Glutamatergic neuron (in vitro differentiated cells): Measurements from ENCODE around the gene MT3. TPM values are rescaled to one million over a fixed set of nuclear protein-coding genes. Genes with fewer than 3 reads are reported as not detected.

ENCODE experiments used
- DNase-seq: peaks from one replicate; pipeline ENCODE4 v3.0.0; 2022
- H3K27ac Mint-ChIP-seq: one replicate; pipeline ENCODE4 v1.8.0; 2020; ENCODE audit warnings: mild to moderate bottlenecking, mixed read lengths, inconsistent platforms; ENCODE audit not compliant: unreplicated experiment
- H3K27me3 Mint-ChIP-seq: one replicate; pipeline ENCODE4 v1.8.0; 2020; ENCODE audit warnings: mild to moderate bottlenecking, moderate library complexity, mixed read lengths, inconsistent platforms; ENCODE audit not compliant: unreplicated experiment
- H3K36me3 Mint-ChIP-seq: one replicate; pipeline ENCODE4 v1.8.0; 2020; ENCODE audit warnings: mild to moderate bottlenecking, mixed read lengths, inconsistent platforms; ENCODE audit not compliant: unreplicated experiment
- H3K4me1 Mint-ChIP-seq: one replicate; pipeline ENCODE4 v1.8.0; 2020; ENCODE audit warnings: mild to moderate bottlenecking, low read depth, mixed read lengths, inconsistent platforms; ENCODE audit not compliant: unreplicated experiment
- H3K4me3 Mint-ChIP-seq: one replicate; pipeline ENCODE4 v1.8.0; 2020; ENCODE audit warnings: mild to moderate bottlenecking, mixed read lengths, inconsistent platforms; ENCODE audit not compliant: unreplicated experiment
- H3K9me3 Mint-ChIP-seq: one replicate; pipeline ENCODE4 v1.8.0; 2020; ENCODE audit warnings: mild to moderate bottlenecking, moderate library complexity, mixed read lengths, inconsistent platforms; ENCODE audit not compliant: unreplicated experiment
- total RNA-seq: library from RNA; stranded (reverse); fragmentation: NEBNext Ultra II Directional; extraction: Animal tissue kit (Norgen Biotek cat#: 25700); gene quantifications from one replicate; pipeline ENCODE4 v1.2.1, GENCODE V29; 2021; ENCODE audit not compliant: unreplicated experiment
- TF ChIP-seq, protein P1 (sequence below): fragments of 200-600 bp; sonication (generic); IDR thresholded peaks from one replicate; pipeline ENCODE4 v1.5.0; 2021; ENCODE audit not compliant: partially characterized antibody, unreplicated experiment

MT3 gene
- total RNA-seq, 1 donor from 2014 or later = not detected

DNA sequence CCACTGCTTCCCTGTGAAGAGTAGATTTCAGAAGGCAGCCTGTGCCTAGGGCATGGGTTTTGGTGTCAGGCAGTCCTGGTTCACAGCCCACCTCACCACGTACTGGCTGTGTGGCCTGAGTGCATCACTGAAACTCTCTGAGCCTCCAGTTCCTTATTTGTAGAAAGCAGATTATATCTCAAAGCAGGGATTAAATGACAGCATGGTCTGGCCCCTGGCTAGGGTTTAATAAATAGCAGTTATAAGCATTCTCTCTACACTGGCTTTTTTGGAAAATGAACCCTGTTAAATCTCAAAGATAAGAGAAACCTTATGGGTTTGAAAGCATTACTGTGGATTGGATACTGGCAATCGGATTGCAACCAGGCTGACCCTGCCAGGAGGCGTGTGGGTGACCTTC lies 40.2 kb downstream of the MT3 start:
- DNase-seq = no peak
- peaks cover 11% of the 10 kb centered on the region for H3K4me1 Mint-ChIP-seq
- H3K27me3 Mint-ChIP-seq = peaks cover 31% of the 10 kb centered on the region
- no peaks in the 10 kb centered on the region for H3K36me3 Mint-ChIP-seq
- H3K4me3 Mint-ChIP-seq = no peak overlapping the region
- TF ChIP-seq, protein P1, sequence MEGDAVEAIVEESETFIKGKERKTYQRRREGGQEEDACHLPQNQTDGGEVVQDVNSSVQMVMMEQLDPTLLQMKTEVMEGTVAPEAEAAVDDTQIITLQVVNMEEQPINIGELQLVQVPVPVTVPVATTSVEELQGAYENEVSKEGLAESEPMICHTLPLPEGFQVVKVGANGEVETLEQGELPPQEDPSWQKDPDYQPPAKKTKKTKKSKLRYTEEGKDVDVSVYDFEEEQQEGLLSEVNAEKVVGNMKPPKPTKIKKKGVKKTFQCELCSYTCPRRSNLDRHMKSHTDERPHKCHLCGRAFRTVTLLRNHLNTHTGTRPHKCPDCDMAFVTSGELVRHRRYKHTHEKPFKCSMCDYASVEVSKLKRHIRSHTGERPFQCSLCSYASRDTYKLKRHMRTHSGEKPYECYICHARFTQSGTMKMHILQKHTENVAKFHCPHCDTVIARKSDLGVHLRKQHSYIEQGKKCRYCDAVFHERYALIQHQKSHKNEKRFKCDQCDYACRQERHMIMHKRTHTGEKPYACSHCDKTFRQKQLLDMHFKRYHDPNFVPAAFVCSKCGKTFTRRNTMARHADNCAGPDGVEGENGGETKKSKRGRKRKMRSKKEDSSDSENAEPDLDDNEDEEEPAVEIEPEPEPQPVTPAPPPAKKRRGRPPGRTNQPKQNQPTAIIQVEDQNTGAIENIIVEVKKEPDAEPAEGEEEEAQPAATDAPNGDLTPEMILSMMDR = no peak
- H3K9me3 Mint-ChIP-seq = peaks cover 5% of the 10 kb centered on the region
- no peak overlapping the region for H3K27ac Mint-ChIP-seq

DNA sequence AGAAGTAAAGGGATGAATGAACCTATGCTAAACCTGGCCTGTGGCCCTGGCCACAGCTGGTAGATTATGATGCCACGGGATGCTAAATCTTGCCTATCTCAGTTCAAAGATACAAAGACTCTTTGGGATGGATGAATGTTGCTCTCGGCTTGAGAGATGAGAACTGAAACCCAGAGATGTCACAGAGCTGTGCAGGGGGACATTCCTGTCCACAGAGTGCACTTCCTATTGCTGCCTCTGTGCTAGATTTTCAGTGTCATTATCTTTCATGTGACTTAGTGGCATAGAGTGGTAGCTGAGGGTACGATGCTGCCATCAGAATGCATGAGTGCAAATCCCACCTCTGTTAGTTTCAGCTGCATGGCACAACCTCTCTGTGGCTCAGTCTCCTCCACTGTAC lies 40.8 kb downstream of the MT3 start:
- H3K36me3 Mint-ChIP-seq = no peaks in the 10 kb centered on the region
- H3K27ac Mint-ChIP-seq = no peak overlapping the region
- H3K4me1 Mint-ChIP-seq = peaks cover 15% of the 10 kb centered on the region
- peaks cover 9% of the 10 kb centered on the region for H3K9me3 Mint-ChIP-seq
- no peak for DNase-seq
- no peak overlapping the region for H3K4me3 Mint-ChIP-seq
- peaks cover 32% of the 10 kb centered on the region for H3K27me3 Mint-ChIP-seq
- TF ChIP-seq, protein P1 = no peak

DNA sequence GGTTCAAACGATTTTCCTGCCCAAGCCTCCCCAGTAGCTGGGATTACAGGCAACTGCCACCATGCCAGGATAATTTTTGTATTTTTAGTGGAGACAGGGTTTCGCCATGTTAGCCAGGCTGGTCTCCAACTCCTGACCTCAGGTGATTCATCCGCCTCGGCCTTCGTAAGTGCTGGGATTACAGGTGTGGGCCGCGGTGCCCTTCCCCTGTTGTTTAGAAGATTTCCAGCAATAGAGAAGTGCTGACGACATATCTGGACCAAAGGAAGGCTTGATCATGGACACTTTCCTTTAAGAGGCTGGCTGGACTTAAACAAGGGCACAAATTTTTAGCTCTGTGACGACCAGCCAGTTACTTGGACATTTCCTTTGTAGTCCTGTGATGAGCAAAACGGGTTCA lies 41.9 kb downstream of the MT3 start:
- H3K9me3 Mint-ChIP-seq = peaks cover 9% of the 10 kb centered on the region
- no peak for DNase-seq
- peaks cover 11% of the 10 kb centered on the region for H3K4me1 Mint-ChIP-seq
- no peaks in the 10 kb centered on the region for H3K36me3 Mint-ChIP-seq
- no peak overlapping the region for H3K4me3 Mint-ChIP-seq
- peaks cover 31% of the 10 kb centered on the region for H3K27me3 Mint-ChIP-seq
- H3K27ac Mint-ChIP-seq = no peak overlapping the region
- TF ChIP-seq, protein P1 = no peak

DNA sequence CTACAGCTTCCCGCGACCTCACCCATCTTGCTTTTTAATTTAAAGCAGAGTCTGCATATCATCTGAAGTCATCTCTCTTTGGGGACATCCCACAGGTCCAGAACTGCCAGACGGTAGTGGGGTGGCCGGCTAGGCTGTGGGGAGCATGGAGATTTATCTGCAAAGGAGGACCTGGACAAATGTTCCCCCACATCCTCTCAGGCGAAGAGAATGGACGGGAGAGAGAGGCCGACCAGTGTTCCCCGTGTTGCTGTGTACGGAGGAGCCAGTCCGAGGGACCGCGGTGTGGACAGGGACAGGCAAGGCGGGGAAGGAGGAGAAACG lies 42.5 kb downstream of the MT3 start:
- peaks cover 9% of the 10 kb centered on the region for H3K9me3 Mint-ChIP-seq
- H3K4me3 Mint-ChIP-seq = peak overlapping the region; percentile 85
- no peak overlapping the region for H3K27ac Mint-ChIP-seq
- no peaks in the 10 kb centered on the region for H3K36me3 Mint-ChIP-seq
- TF ChIP-seq, protein P1 = no peak
- peaks cover 11% of the 10 kb centered on the region for H3K4me1 Mint-ChIP-seq
- peaks cover 30% of the 10 kb centered on the region for H3K27me3 Mint-ChIP-seq
- DNase-seq = no peak

DNA sequence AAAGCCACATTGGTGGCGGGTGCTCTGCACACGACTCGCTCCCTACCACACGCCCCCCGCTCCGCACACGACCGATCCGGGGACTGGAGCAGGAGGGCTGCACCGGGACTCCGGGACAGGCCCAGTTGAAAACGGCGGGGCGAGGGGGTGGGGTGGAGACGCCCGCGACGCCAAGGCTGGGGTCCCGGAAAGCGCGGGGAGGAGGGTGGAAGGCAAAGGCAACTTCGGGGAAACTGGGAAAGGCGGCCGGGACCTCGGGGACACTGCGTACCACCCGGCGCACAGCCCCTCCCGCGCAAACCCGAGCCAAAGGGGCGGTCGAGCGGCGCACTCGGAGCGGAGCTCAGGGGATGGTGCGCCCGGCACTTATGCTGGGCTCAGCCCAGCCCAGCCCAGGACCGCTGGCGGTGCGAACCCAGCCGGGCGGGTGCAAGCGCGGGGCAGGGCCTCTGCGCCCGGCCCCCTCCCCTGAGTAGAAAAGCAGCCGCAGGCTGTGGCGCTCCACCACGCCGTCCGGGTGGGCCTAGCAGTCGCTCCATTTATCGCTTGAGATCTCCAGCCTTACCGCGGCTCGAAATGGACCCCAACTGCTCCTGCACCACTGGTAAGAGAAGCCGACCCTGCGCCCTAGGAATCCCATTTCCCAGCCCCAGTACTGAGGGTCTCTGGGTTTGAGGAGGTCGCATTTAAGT lies 43.0 kb downstream of the MT3 start, which contains the start of gene MT1M:
TSS of gene MT1M (plus strand) at position 504 of the 692 bp plus-strand sequence. CDS start at position 577, 73 bp downstream.
- H3K27me3 Mint-ChIP-seq = peaks cover 28% of the 10 kb centered on the region
- DNase-seq = no peak
- TF ChIP-seq, protein P1 = no peak
- peaks cover 9% of the 10 kb centered on the region for H3K9me3 Mint-ChIP-seq
- no peaks in the 10 kb centered on the region for H3K36me3 Mint-ChIP-seq
- H3K27ac Mint-ChIP-seq = no peak within 1 kb of the TSS
- H3K4me1 Mint-ChIP-seq = peaks cover 11% of the 10 kb centered on the region
- peak within 1 kb of the TSS; percentile 85 for H3K4me3 Mint-ChIP-seq
